Measurements from ENCODE around the gene STRA6. TPM values are rescaled to one million over a fixed set of nuclear protein-coding genes. Genes with fewer than 3 reads are reported as not detected.

The STRA6 gene
- polyA plus RNA-seq, 2 of the 4 experiments (the other 2 are of a cell fraction) = 35.0 to 70.2 TPM

- Histone ChIP-seq H3K4me3 (no peak overlapping the region), H3K27ac (peak overlapping the region in 1 of 2 experiments; percentile 49; a peak in 3 of 6 replicates)
- POLR2A ChIA-PET = no interaction called here
These were observed 5.9 kb upstream of the STRA6 start for GRCh38 chr15:74208496-74208895.

DNA sequence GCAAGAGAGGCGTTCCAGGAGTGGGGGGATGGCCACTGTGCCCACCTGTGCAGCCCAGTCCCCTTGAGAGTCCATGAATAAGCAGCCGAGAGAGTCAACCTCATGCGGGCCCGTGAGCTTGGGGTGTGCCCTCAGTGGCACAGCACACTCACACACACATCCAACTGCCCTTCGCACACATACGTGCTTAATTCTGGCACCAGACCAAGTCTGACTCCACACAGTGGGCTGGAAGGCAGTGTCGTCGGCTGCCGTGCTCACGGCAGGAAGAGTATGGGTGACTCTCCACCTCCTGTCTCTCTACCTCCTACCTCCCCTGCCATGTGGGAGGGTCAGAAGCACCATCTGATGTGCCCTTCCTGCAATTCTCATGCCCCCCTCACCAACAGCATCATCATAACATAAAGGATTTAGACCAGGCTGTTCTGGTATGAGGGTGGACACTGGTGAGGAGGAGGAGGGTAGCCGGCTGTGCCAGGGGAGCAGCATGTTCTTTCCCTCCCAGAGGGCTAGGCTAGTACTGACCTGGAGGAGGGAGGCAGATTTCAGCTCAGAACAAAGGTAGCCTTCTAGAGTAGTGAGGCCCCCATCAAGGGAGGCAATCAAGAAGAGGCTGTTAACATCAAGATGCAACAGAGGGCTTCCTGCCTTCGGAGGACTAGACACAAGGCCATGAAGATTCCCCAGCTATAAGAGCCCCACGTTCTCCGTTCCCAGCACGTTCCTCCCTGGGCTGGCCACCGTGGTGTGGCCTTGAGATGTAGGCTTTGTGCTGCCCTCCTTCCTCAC lies 5.3 kb upstream of the STRA6 start:
- 86% methylated on average over 11 of the region's 16 CpGs for WGBS (ENCODE audit: missing lambda C conversion rate)
- ATAC-seq (no peak), FAIRE-seq (no peak), DNase-seq (ENCODE audit: low read depth in 1 of 2, low spot score in 1 of 2) (no peak)
- H3K27ac ChIP-seq = no peak overlapping the region; a peak in 1 of 6 replicates
- TF ChIP-seq CHD2 (IDR thresholded peaks at IDR 0.05; ENCODE audit: low read length, partially characterized antibody) (no peak), ZC3H11A (IDR thresholded peaks at IDR 0.05) (no peak), POLR2A (IDR thresholded peaks at IDR 0.05; ENCODE audit: low read length) (no peak)
- H3K9me3 ChIP-seq = no peaks in the 10 kb centered on the region
- no peak overlapping the region for H3K4me2 ChIP-seq
- ChIA-PET POLR2A (no interaction called here), CTCF (no interaction called here)
- H3K4me1 ChIP-seq = peaks cover 40% of the 10 kb centered on the region
- H3K4me3 ChIP-seq = no peak overlapping the region

More at GRCh38 chr15:74208496-74208895, 5.9 kb upstream of the STRA6 start:
- Histone ChIP-seq H3K4me1 (peaks cover 37% of the 10 kb centered on the region), H3K9me3 (no peaks in the 10 kb centered on the region), H3K4me2 (no peak overlapping the region)
- DNase-seq (ENCODE audit: low read depth in 1 of 2, low spot score in 1 of 2) (no peak), FAIRE-seq (no peak), ATAC-seq (no peak)
- CTCF ChIA-PET = interaction anchor here (0.9 kb wide), 1 partner anchor 17 kb away, joined by 3 read pairs; no protein-coding TSS in a partner anchor
- 93% methylated on average over 6 of the region's 6 CpGs for WGBS (ENCODE audit: missing lambda C conversion rate)
- TF ChIP-seq RFX5 (IDR thresholded peaks at IDR 0.05) (no peak), RCOR1 (IDR thresholded peaks at IDR 0.05; ENCODE audit: low read depth, low read length) (no peak), POLR2A (IDR thresholded peaks at IDR 0.05; ENCODE audit: low read length) (no peak), ZFP36 (IDR thresholded peaks at IDR 0.05; ENCODE audit: borderline replicate concordance, partially characterized antibody) (no peak), ESRRA (IDR thresholded peaks at IDR 0.05; ENCODE audit: borderline replicate concordance, low read length) (no peak), ATOH8 (CRISPR knock-in tag; IDR thresholded peaks at IDR 0.05; ENCODE audit: low read depth) (no peak), FOSB (CRISPR knock-in tag; IDR thresholded peaks at IDR 0.05) (no peak)

GRCh38 chr15:74206801-74207281 lies 4.3 kb upstream of the STRA6 start:
- FAIRE-seq (no peak), DNase-seq (ENCODE audit: low read depth in 1 of 2, low spot score in 1 of 2) (no peak), ATAC-seq (no peak)
- CTCF ChIA-PET = interaction anchor here (1.1 to 1.3 kb wide), 3 partner anchors 16 to 65 kb away, joined by 3 to 4 read pairs (median 3); no protein-coding TSS in a partner anchor
- Histone ChIP-seq H3K4me3 (no peak overlapping the region), H3K27ac (peak overlapping the region in 1 of 2 experiments; percentile 97; a peak in 3 of 6 replicates), H3K4me1 (peaks cover 37% of the 10 kb centered on the region), H3K9me3 (no peaks in the 10 kb centered on the region), H3K4me2 (no peak overlapping the region)
- 71% methylated on average over 6 of the region's 6 CpGs for WGBS (ENCODE audit: missing lambda C conversion rate)
- TF ChIP-seq HOXB5 (CRISPR knock-in tag; IDR thresholded peaks at IDR 0.05) (no peak), HEYL (CRISPR knock-in tag; IDR thresholded peaks at IDR 0.05) (no peak), ATOH8 (CRISPR knock-in tag; IDR thresholded peaks at IDR 0.05; ENCODE audit: low read depth) (no peak), TP53 (CRISPR knock-in tag; IDR thresholded peaks at IDR 0.05) (no peak), BHLHE40 (IDR thresholded peaks at IDR 0.05; ENCODE audit: low read depth, low read length) (no peak), KDM5A (IDR thresholded peaks at IDR 0.05) (no peak), HDAC2 (IDR thresholded peaks at IDR 0.05) (no peak), ESRRA (IDR thresholded peaks at IDR 0.05; ENCODE audit: borderline replicate concordance, low read length) (no peak), POLR2A (IDR thresholded peaks at IDR 0.05; ENCODE audit: low read length) (no peak), MAZ (IDR thresholded peaks at IDR 0.05; ENCODE audit: borderline replicate concordance, low read depth, low read length) (no peak), FOSB (CRISPR knock-in tag; IDR thresholded peaks at IDR 0.05) (no peak), ZFP36 (IDR thresholded peaks at IDR 0.05; ENCODE audit: borderline replicate concordance, partially characterized antibody) (no peak)
- POLR2A ChIA-PET = no interaction called here

- Histone ChIP-seq H3K4me1 (peaks cover 49% of the 10 kb centered on the region), H3K9me3 (no peaks in the 10 kb centered on the region), H3K4me2 (no peak overlapping the region), H3K4me3 (no peak overlapping the region), H3K27ac (peak overlapping the region in 1 of 2 experiments; percentile 97; a peak in 3 of 6 replicates)
- ChIA-PET CTCF (interaction anchor here (1.1 kb wide), 2 partner anchors 15 to 64 kb away, joined by 3 to 4 read pairs; no protein-coding TSS in a partner anchor), POLR2A (no interaction called here)
- no peak for DNase-seq (ENCODE audit: low read depth in 1 of 2, low spot score in 1 of 2)
- 91% methylated on average over 3 of the region's 4 CpGs for WGBS (ENCODE audit: missing lambda C conversion rate)
- no peak for FAIRE-seq
- TF ChIP-seq POLR2AphosphoS2 (conservative IDR thresholded peaks at IDR 0.05; ENCODE audit: low read length) (no peak), RFX5 (IDR thresholded peaks at IDR 0.05) (no peak), HOXB5 (CRISPR knock-in tag; IDR thresholded peaks at IDR 0.05) (no peak), EP300 (IDR thresholded peaks at IDR 0.05) (no peak)
- no peak for ATAC-seq
These were observed 3.0 kb upstream of the STRA6 start for GRCh38 chr15:74205582-74205947.
